Uterus (tissue), 2 donors: ENCODE data around the gene RPS10.

ENCODE experiments used
- CTCF ChIP-seq, 4 experiments: fragments of 200-600 bp in 2 of 4; fragments of 450-650 bp in 2 of 4; sonication (generic) in 2 of 4; IDR thresholded peaks; one replicate each; pipeline ENCODE4 v1.5.1; 2016 to 2019; ENCODE audit warnings: antibody characterized with exemption in 4 of 4, mild to moderate bottlenecking in 2 of 4, moderate library complexity in 1 of 4
- POLR2A ChIP-seq, 2 donors: fragments of 450-650 bp; IDR thresholded peaks; one replicate each; pipeline ENCODE4 v1.6.1; 2016; ENCODE audit warnings: antibody characterized with exemption in 2 of 2, mild to moderate bottlenecking in 1 of 2, moderate library complexity in 1 of 2

DNA sequence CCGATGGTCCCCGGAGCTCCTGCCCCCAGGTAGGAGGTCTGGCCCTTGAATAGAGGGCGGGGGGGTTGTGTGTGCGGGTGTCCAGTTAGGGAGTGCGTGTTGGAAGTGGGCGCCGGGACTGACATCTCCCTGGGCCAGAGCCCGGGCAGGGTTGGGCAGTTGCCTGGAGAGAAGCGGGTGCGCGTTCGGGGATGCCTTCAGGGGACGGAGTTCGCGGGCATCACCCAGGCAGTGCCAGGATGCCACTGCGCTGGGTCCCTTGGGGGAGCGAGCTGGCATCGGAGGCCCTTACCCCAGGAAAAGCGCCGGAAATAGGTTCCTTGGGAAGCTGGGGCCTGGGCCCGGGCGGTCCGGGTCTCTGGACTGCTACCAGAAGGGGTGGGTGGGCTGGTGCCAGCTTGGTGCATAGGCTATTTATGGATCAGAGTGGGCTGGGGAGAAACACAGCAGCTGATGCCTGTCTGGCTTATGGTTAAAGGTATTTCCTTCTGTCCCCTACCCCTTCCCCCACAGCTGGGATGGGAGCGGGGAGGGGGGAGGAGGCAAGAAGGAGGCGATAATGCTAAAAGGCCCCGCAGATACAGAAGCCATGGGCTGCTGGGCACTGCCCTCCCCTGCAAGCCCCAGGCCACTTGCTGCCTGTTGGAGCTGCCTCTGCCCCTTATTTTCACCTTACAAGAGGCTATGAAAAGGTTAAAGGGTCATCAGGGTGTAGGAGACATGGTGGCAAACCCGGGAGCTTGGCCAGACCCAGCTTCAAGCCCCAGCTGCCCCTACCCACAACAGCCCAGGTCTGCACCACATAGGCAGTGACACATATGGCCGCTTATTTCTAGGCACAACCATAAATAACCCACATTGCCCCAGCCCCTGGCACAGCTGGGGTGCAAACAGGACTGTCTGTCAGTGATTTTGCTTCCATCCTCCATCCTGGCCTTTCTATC is 40.6 kb upstream of the RPS10 start:
- no peak for TF ChIP-seq CTCF (IDR thresholded peaks at IDR 0.05)
- TF ChIP-seq POLR2A (IDR thresholded peaks at IDR 0.05): no peak
